DOHH2 (cell line): ENCODE data around the gene SNX20.

Source experiments
- CTCF ChIP-seq: fragments of 200-600 bp; sonication (generic); IDR thresholded peaks from one replicate; pipeline ENCODE4 v1.5.1; 2014; ENCODE audit warnings: antibody characterized with exemption, mild to moderate bottlenecking, low read depth, low read length; ENCODE audit not compliant: poor library complexity, severe bottlenecking
- EZH2phosphoT487 ChIP-seq: fragments of 200-600 bp; sonication (generic); IDR thresholded peaks from 2 replicates; pipeline ENCODE4 v1.6.1; 2017; ENCODE audit warnings: borderline replicate concordance, mild to moderate bottlenecking, antibody characterized with exemption, low read length, moderate library complexity, mixed read lengths

- no peak for TF ChIP-seq CTCF
- TF ChIP-seq EZH2phosphoT487: no peak
These were observed 55.7 kb downstream of the SNX20 start for GRCh38 chr16:50625374-50625773.
